Measurements from ENCODE around the gene C11orf86. TPM values are rescaled to one million over a fixed set of nuclear protein-coding genes. Genes with fewer than 3 reads are reported as not detected.

C11orf86 gene
- total RNA-seq, 2 donors from 2014 or later = not detected

GRCh38 chr11:66978717-66979116, 3.6 kb downstream of the C11orf86 start:
- 95 to 100% methylated on average over 5 of the region's 6 CpGs for WGBS, 2 experiments (ENCODE audit: insufficient coverage in 1 of 2, insufficient read length in 1 of 2)
- Mint-ChIP-seq H3K27ac (no peak overlapping the region), H3K4me3 (no peak overlapping the region), H3K36me3 (ENCODE audit: low read depth) (no peaks in the 10 kb centered on the region), H3K27me3 (ENCODE audit: insufficient read depth) (peaks cover 4% of the 10 kb centered on the region), H3K4me1 (peaks cover 5% of the 10 kb centered on the region), H3K9me3 (peaks cover 23% of the 10 kb centered on the region)
- no peak overlapping the region for H3K9ac ChIP-seq (ENCODE audit: extremely low read depth, low read length, poor library complexity, severe bottlenecking)
- H3K36me3 ChIP-seq (ENCODE audit: control insufficient read depth, insufficient read depth, low read length) = no peaks in the 10 kb centered on the region
- no peak for DNase-seq
- no peaks in the 10 kb centered on the region for H3K27me3 ChIP-seq (ENCODE audit: control insufficient read depth, insufficient read depth, low read length, poor library complexity, severe bottlenecking)
- H3K4me1 ChIP-seq (ENCODE audit: control insufficient read depth, insufficient read depth, low read length) = no peaks in the 10 kb centered on the region
- H3K9me3 ChIP-seq (ENCODE audit: control insufficient read depth, low read length) = peaks cover 13% of the 10 kb centered on the region
- TF ChIP-seq CTCF (conservative IDR thresholded peaks at IDR 0.05) = no peak
- no peak overlapping the region for H3K27ac ChIP-seq (ENCODE audit: low read depth, low read length)
- H3K4me3 ChIP-seq (ENCODE audit: low read length) = no peak overlapping the region

GRCh38 chr11:66979336-66979980, 4.4 kb downstream of the C11orf86 start:
- Mint-ChIP-seq H3K36me3 (ENCODE audit: low read depth) (no peaks in the 10 kb centered on the region), H3K4me3 (no peak overlapping the region), H3K4me1 (peaks cover 5% of the 10 kb centered on the region)

GRCh38 chr11:66981976-66982578, 7.0 kb downstream of the C11orf86 start:
- H3K27me3 ChIP-seq (ENCODE audit: control insufficient read depth, insufficient read depth, low read length, poor library complexity, severe bottlenecking) = no peaks in the 10 kb centered on the region
- peaks cover 6% of the 10 kb centered on the region for H3K4me1 Mint-ChIP-seq
- WGBS, 2 experiments (ENCODE audit: insufficient coverage in 1 of 2, insufficient read length in 1 of 2) = 91 to 94% methylated on average over 9 of the region's 9 CpGs
- no peak overlapping the region for H3K27ac Mint-ChIP-seq
- H3K36me3 ChIP-seq (ENCODE audit: control insufficient read depth, insufficient read depth, low read length) = no peaks in the 10 kb centered on the region
- no peak overlapping the region for H3K4me3 Mint-ChIP-seq
- H3K27ac ChIP-seq (ENCODE audit: low read depth, low read length) = no peak overlapping the region
- peaks cover 6% of the 10 kb centered on the region for H3K27me3 Mint-ChIP-seq (ENCODE audit: insufficient read depth)
- H3K9ac ChIP-seq (ENCODE audit: extremely low read depth, low read length, poor library complexity, severe bottlenecking) = no peak overlapping the region
- H3K4me3 ChIP-seq (ENCODE audit: low read length) = no peak overlapping the region
- peaks cover 23% of the 10 kb centered on the region for H3K9me3 Mint-ChIP-seq
- DNase-seq = no peak
- H3K9me3 ChIP-seq (ENCODE audit: control insufficient read depth, low read length) = peaks cover 13% of the 10 kb centered on the region
- H3K4me1 ChIP-seq (ENCODE audit: control insufficient read depth, insufficient read depth, low read length) = peaks cover 1% of the 10 kb centered on the region
- no peaks in the 10 kb centered on the region for H3K36me3 Mint-ChIP-seq (ENCODE audit: low read depth)
- no peak for TF ChIP-seq CTCF (conservative IDR thresholded peaks at IDR 0.05)

More at GRCh38 chr11:66979336-66979980, 4.4 kb downstream of the C11orf86 start:
- DNase-seq = no peak
- Histone ChIP-seq H3K4me3 (ENCODE audit: low read length) (no peak overlapping the region), H3K27me3 (ENCODE audit: control insufficient read depth, insufficient read depth, low read length, poor library complexity, severe bottlenecking) (no peaks in the 10 kb centered on the region), H3K27ac (ENCODE audit: low read depth, low read length) (no peak overlapping the region), H3K36me3 (ENCODE audit: control insufficient read depth, insufficient read depth, low read length) (no peaks in the 10 kb centered on the region), H3K9me3 (ENCODE audit: control insufficient read depth, low read length) (peaks cover 13% of the 10 kb centered on the region), H3K4me1 (ENCODE audit: control insufficient read depth, insufficient read depth, low read length) (no peaks in the 10 kb centered on the region), H3K9ac (ENCODE audit: extremely low read depth, low read length, poor library complexity, severe bottlenecking) (no peak overlapping the region)
- WGBS, 2 experiments (ENCODE audit: insufficient coverage in 1 of 2, insufficient read length in 1 of 2) = 88 to 90% methylated on average over 2 of the region's 2 CpGs
- Mint-ChIP-seq H3K27ac (no peak overlapping the region), H3K27me3 (ENCODE audit: insufficient read depth) (peaks cover 4% of the 10 kb centered on the region), H3K9me3 (peaks cover 23% of the 10 kb centered on the region)
- no peak for TF ChIP-seq CTCF (conservative IDR thresholded peaks at IDR 0.05)
